SU-DHL-6 (cell line): ENCODE data around the gene KCTD17.

Experiments used
- EZH2phosphoT487 ChIP-seq: fragments of 200-600 bp; sonication (generic), shearing (Covaris generic); conservative IDR thresholded peaks from 2 replicates; pipeline ENCODE4 v1.6.1; 2018; ENCODE audit warnings: mild to moderate bottlenecking, antibody characterized with exemption, low read length, moderate library complexity, mixed read lengths
- TF ChIP-seq, protein P1 (sequence below): fragments of 200-600 bp; sonication (generic); IDR thresholded peaks from one replicate; pipeline ENCODE4 v1.5.1; 2017; ENCODE audit warnings: antibody characterized with exemption, mild to moderate bottlenecking, low read length, moderate library complexity; ENCODE audit not compliant: insufficient read depth, poor library complexity, severe bottlenecking

DNA sequence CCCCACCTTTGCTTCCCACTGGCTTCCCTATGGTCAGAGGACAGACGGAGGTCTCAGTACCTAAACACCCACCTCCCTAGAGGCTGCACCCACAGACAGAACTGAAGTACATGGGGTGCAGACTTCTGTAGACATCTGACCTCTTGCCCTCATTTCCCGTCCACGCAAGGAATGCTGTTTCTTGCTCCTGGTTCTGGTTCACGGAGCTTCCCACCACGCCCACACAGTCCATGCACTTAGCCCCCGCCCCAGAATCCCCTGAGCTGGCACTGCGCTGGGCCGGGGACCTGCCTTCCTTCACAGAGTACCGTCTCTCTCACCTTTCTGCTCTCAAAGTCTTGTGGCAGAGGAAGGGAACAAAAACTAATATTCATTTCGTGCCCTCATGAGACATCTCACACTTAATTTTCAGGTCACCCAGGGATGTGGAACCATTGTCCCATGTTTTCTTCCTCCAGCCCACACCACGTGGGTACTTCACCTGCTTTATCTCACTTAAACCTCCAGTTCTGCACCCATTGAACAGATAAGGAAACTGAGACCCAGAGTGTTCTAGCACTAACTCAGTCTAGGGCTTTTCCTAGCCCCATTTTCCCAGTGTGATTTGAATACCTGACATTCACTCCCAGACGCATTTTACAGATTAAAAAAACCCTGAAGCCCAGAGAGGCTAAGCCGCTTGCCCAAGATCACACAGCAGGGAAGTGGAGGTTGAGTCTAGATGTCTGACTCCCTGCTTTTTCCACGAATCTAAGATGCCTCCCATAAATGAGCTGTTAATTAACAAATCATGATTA, 52.3 kb downstream of the KCTD17 start:
- TF ChIP-seq, protein P1, sequence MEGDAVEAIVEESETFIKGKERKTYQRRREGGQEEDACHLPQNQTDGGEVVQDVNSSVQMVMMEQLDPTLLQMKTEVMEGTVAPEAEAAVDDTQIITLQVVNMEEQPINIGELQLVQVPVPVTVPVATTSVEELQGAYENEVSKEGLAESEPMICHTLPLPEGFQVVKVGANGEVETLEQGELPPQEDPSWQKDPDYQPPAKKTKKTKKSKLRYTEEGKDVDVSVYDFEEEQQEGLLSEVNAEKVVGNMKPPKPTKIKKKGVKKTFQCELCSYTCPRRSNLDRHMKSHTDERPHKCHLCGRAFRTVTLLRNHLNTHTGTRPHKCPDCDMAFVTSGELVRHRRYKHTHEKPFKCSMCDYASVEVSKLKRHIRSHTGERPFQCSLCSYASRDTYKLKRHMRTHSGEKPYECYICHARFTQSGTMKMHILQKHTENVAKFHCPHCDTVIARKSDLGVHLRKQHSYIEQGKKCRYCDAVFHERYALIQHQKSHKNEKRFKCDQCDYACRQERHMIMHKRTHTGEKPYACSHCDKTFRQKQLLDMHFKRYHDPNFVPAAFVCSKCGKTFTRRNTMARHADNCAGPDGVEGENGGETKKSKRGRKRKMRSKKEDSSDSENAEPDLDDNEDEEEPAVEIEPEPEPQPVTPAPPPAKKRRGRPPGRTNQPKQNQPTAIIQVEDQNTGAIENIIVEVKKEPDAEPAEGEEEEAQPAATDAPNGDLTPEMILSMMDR = no peak
- TF ChIP-seq EZH2phosphoT487 = no peak
